ENCODE results near the gene SZT2.

SZT2 gene

GRCh38 chr1:43477716-43478115 is 88.0 kb downstream of the SZT2 start:
- TF ChIP-seq POLR2AphosphoS5 (IDR thresholded peaks at IDR 0.05; ENCODE audit: low read depth, low read length) (no peak), FOXP2 (optimal IDR thresholded peaks at IDR 0.05; ENCODE audit: borderline replicate concordance, extremely low read depth, extremely low read length, insufficient read depth) (no peak), SIN3A (IDR thresholded peaks at IDR 0.05; ENCODE audit: borderline replicate concordance, insufficient read depth, low read length) (no peak), REST (IDR thresholded peaks at IDR 0.05; ENCODE audit: insufficient read depth in 1 of 2, low read depth in 2 of 2, low read length in 2 of 2) (no peak), TAF1 (IDR thresholded peaks at IDR 0.05; ENCODE audit: borderline replicate concordance, insufficient read depth, low read length) (no peak)

- TF ChIP-seq REST (IDR thresholded peaks at IDR 0.05; ENCODE audit: insufficient read depth in 1 of 2, low read depth in 2 of 2, low read length in 2 of 2) (no peak), FOXP2 (optimal IDR thresholded peaks at IDR 0.05; ENCODE audit: borderline replicate concordance, extremely low read depth, extremely low read length, insufficient read depth) (no peak), POLR2AphosphoS5 (IDR thresholded peaks at IDR 0.05; ENCODE audit: low read depth, low read length) (no peak), SIN3A (IDR thresholded peaks at IDR 0.05; ENCODE audit: borderline replicate concordance, insufficient read depth, low read length) (no peak), TAF1 (IDR thresholded peaks at IDR 0.05; ENCODE audit: borderline replicate concordance, insufficient read depth, low read length) (no peak)
Measured at GRCh38 chr1:43479414-43479813, 89.7 kb downstream of the SZT2 start.

GRCh38 chr1:43481491-43481890 is 91.8 kb downstream of the SZT2 start:
- TF ChIP-seq SIN3A (IDR thresholded peaks at IDR 0.05; ENCODE audit: borderline replicate concordance, insufficient read depth, low read length): no peak
- no peak for TF ChIP-seq TAF1 (IDR thresholded peaks at IDR 0.05; ENCODE audit: borderline replicate concordance, insufficient read depth, low read length)
- no peak for TF ChIP-seq POLR2AphosphoS5 (IDR thresholded peaks at IDR 0.05; ENCODE audit: low read depth, low read length)
- TF ChIP-seq REST (IDR thresholded peaks at IDR 0.05; ENCODE audit: insufficient read depth in 1 of 2, low read depth in 2 of 2, low read length in 2 of 2): no peak
- TF ChIP-seq FOXP2 (optimal IDR thresholded peaks at IDR 0.05; ENCODE audit: borderline replicate concordance, extremely low read depth, extremely low read length, insufficient read depth): no peak

GRCh38 chr1:43482215-43482614 is 92.5 kb downstream of the SZT2 start:
- TF ChIP-seq POLR2AphosphoS5 (IDR thresholded peaks at IDR 0.05; ENCODE audit: low read depth, low read length) (no peak), SIN3A (IDR thresholded peaks at IDR 0.05; ENCODE audit: borderline replicate concordance, insufficient read depth, low read length) (no peak), TAF1 (IDR thresholded peaks at IDR 0.05; ENCODE audit: borderline replicate concordance, insufficient read depth, low read length) (no peak), REST (IDR thresholded peaks at IDR 0.05; ENCODE audit: insufficient read depth in 1 of 2, low read depth in 2 of 2, low read length in 2 of 2) (no peak), FOXP2 (optimal IDR thresholded peaks at IDR 0.05; ENCODE audit: borderline replicate concordance, extremely low read depth, extremely low read length, insufficient read depth) (no peak)

GRCh38 chr1:43484367-43484766 is 94.7 kb downstream of the SZT2 start:
- no peak for TF ChIP-seq FOXP2 (optimal IDR thresholded peaks at IDR 0.05; ENCODE audit: borderline replicate concordance, extremely low read depth, extremely low read length, insufficient read depth)
- TF ChIP-seq TAF1 (IDR thresholded peaks at IDR 0.05; ENCODE audit: borderline replicate concordance, insufficient read depth, low read length): no peak
- no peak for TF ChIP-seq REST (IDR thresholded peaks at IDR 0.05; ENCODE audit: insufficient read depth in 1 of 2, low read depth in 2 of 2, low read length in 2 of 2)
- TF ChIP-seq POLR2AphosphoS5 (IDR thresholded peaks at IDR 0.05; ENCODE audit: low read depth, low read length): no peak
- TF ChIP-seq SIN3A (IDR thresholded peaks at IDR 0.05; ENCODE audit: borderline replicate concordance, insufficient read depth, low read length): no peak
